Gastrocnemius medialis (tissue), 4 donors: Measurements from ENCODE around the gene SLC17A7. TPM values are rescaled to one million over a fixed set of nuclear protein-coding genes. Genes with fewer than 3 reads are reported as not detected.

Experiments
- ATAC-seq, 2 donors: fragments of 150-250 bp; one replicate each; pipeline ENCODE4 v1.9.1; 2016
- DNase-seq, 2 donors: peaks; one replicate each; pipeline ENCODE4 v3.0.0-alpha.2; 2019
- H3K27ac ChIP-seq, 4 donors: fragments of 200-600 bp; sonication (generic); 1 replicate in 1 of 4; 2 replicates in 3 of 4; pipeline ENCODE4 v1.5.1; 2016 to 2018; ENCODE audit warnings: mild to moderate bottlenecking in 2 of 4, moderate library complexity in 1 of 4
- H3K27me3 ChIP-seq, 3 donors: fragments of 200-600 bp; sonication (generic) in 2 of 3; 1 replicate in 1 of 3; 2 replicates in 2 of 3; pipeline versions ENCODE4 v1.5.1 to v1.6.0; 2016 to 2019; ENCODE audit warnings: mild to moderate bottlenecking in 1 of 3, moderate library complexity in 1 of 3
- H3K36me3 ChIP-seq, 2 donors: fragments of 200-600 bp; sonication (generic) in 1 of 2; one replicate each; pipeline ENCODE4 v1.5.1; 2017 to 2018
- H3K4me1 ChIP-seq, 2 donors: fragments of 200-600 bp; sonication (generic) in 1 of 2; one replicate each; pipeline ENCODE4 v1.5.1; 2016 to 2017; ENCODE audit warnings: mild to moderate bottlenecking in 2 of 2
- H3K4me3 ChIP-seq, 4 donors: fragments of 200-600 bp; sonication (generic) in 3 of 4; 1 replicate in 1 of 4; 2 replicates in 3 of 4; pipeline ENCODE4 v1.5.1; 2016 to 2019; ENCODE audit warnings: mild to moderate bottlenecking in 2 of 4
- H3K9me3 ChIP-seq, 3 donors: fragments of 200-600 bp; sonication (generic) in 2 of 3; 1 replicate in 1 of 3; 2 replicates in 2 of 3; pipeline ENCODE4 v1.5.1; 2016 to 2019
- POLR2A ChIP-seq, 2 donors: fragments of 450-650 bp; IDR thresholded peaks; one replicate each; pipeline ENCODE4 v1.6.1; 2017; ENCODE audit warnings: antibody characterized with exemption in 2 of 2, mild to moderate bottlenecking in 2 of 2, moderate library complexity in 2 of 2
- in situ Hi-C, 4 donors: fragments of 200-750 bp; cut with MboI; loops; one replicate each; pipeline versions ENCODE4 v1.15.0 to v1.8.0; 2017; ENCODE audit warnings: low sequenced_read_pairs in 4 of 4
- intact Hi-C: fragments of 100-400 bp; cut with DNase I; formaldehyde crosslinking; loops from one replicate; pipeline ENCODE4 v1.15.1; 2023; ENCODE audit warnings: low total_unique reads
- total RNA-seq, 4 donors: library from RNA; depleted of rRNA; stranded (reverse); fragments of >200 nt; gene quantifications; one replicate each; pipeline versions ENCODE4 v1.1.0 to v1.2.3, GENCODE V29; 2016
- TF ChIP-seq, protein P1 (sequence below), 5 experiments: fragments of 450-650 bp in 3 of 5; fragments of 200-600 bp in 2 of 5; sonication (generic) in 2 of 5; IDR thresholded peaks in 4 of 5; conservative IDR thresholded peaks in 1 of 5; 1 replicate in 4 of 5; 2 replicates in 1 of 5; pipeline ENCODE4 v1.5.1; 2016 to 2019; ENCODE audit warnings: antibody characterized with exemption in 5 of 5, mild to moderate bottlenecking in 3 of 5, moderate library complexity in 3 of 5

The SLC17A7 gene
- total RNA-seq, 4 donors from 2014 or later: 0.24 to 1.6 (median 0.33) TPM

DNA sequence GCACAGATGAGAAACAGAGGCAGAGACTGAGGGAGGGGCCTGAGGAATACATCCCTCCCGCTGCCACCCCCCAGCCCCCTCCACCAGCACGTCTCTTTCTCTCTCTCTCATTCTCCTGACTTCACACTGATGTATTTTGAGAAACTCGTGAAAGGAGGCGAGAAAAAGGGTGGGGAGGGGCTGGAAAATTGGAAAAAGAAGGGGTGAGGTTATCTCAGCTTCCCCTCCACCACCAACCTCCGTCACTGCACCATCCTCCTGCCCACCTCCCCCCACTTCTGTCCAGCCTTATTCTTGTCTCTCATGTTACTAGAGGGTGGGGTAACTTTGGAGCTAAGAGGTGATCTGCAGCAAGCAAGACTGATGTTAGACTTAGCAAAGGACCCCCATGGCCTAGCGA lies 1.5 kb downstream of the SLC17A7 start:
- no peak for TF ChIP-seq POLR2A (IDR thresholded peaks at IDR 0.05)
- TF ChIP-seq, protein P1, sequence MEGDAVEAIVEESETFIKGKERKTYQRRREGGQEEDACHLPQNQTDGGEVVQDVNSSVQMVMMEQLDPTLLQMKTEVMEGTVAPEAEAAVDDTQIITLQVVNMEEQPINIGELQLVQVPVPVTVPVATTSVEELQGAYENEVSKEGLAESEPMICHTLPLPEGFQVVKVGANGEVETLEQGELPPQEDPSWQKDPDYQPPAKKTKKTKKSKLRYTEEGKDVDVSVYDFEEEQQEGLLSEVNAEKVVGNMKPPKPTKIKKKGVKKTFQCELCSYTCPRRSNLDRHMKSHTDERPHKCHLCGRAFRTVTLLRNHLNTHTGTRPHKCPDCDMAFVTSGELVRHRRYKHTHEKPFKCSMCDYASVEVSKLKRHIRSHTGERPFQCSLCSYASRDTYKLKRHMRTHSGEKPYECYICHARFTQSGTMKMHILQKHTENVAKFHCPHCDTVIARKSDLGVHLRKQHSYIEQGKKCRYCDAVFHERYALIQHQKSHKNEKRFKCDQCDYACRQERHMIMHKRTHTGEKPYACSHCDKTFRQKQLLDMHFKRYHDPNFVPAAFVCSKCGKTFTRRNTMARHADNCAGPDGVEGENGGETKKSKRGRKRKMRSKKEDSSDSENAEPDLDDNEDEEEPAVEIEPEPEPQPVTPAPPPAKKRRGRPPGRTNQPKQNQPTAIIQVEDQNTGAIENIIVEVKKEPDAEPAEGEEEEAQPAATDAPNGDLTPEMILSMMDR (IDR thresholded peaks at IDR 0.05 in 4 of 5, conservative IDR thresholded peaks at IDR 0.05 in 1 of 5): no peak

DNA sequence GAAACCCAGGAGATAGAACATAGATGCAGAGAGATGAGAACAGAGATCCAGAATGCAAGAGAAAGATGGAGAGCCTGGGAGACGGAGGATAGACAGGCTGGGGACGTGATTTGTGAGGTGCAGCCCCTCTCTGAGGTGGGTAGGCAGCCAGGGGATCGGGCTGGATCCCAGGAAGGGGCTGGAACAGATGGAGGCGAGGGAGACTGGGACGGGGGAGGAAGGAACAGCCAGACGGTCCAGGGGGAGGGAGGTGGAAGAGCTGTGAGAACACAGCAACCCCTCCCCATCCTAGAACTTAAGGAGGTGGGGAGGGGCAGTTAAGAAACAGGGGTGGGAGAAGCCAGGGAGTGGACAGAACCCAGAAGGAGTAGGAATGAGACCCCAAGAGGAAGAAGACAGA lies 3.1 kb downstream of the SLC17A7 start:
- intact Hi-C loops: no loop called here
- no peak for ATAC-seq

More for the DNA sequence above, 1.5 kb downstream of the SLC17A7 start:
- no peaks in the 10 kb centered on the region for H3K4me1 ChIP-seq
- H3K9me3 ChIP-seq: no peaks in the 10 kb centered on the region
- no peak overlapping the region for H3K27ac ChIP-seq
- DNase-seq (no peak), ATAC-seq (no peak)
- intact Hi-C loops: no loop called here
- H3K4me3 ChIP-seq: peak overlapping the region in 1 of 4 donors; percentile 37
- in situ Hi-C loops: loop anchor here (5.0 to 10.0 kb wide), 4 partner anchors 45 to 215 kb away; partner anchors contain the start of gene KASH5 (in 1 of the 4)
- H3K36me3 ChIP-seq: no peaks in the 10 kb centered on the region
- H3K27me3 ChIP-seq: peaks cover 62 to 72% (median 72%) of the 10 kb centered on the region in 3 donors

DNA sequence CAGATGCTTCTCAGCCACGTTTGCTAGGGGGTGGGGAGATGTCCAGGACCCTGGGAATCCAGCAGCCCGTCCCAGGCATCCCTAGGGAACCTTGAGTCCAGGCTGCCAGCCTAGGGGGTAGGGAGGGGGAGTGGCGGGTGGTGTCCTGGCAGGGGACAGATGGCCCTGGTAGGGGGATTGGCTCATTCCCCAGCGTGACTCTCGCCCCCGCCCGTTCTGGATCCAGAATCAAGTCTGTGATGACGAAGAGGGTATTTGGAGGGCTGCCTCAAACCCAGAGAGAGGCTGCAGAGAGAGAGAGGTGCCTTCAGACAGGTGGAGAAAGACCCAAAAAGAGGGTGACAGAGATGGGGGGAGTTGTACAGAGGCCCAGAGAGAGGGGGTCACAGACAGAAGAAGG lies 4.1 kb downstream of the SLC17A7 start:
- DNase-seq: no peak
- Histone ChIP-seq H3K36me3 (no peaks in the 10 kb centered on the region), H3K4me3 (no peak overlapping the region), H3K4me1 (no peaks in the 10 kb centered on the region), H3K9me3 (no peaks in the 10 kb centered on the region), H3K27ac (no peak overlapping the region), H3K27me3 (peaks cover 82 to 96% (median 91%) of the 10 kb centered on the region in 3 donors)
- ATAC-seq: no peak
- TF ChIP-seq POLR2A (IDR thresholded peaks at IDR 0.05): no peak
- TF ChIP-seq, protein P1 (IDR thresholded peaks at IDR 0.05 in 4 of 5, conservative IDR thresholded peaks at IDR 0.05 in 1 of 5): no peak
- intact Hi-C loops (no loop called here), in situ Hi-C loops (no loop called here)

More for the DNA sequence above, 3.1 kb downstream of the SLC17A7 start:
- TF ChIP-seq POLR2A (IDR thresholded peaks at IDR 0.05): no peak
- TF ChIP-seq, protein P1 (IDR thresholded peaks at IDR 0.05 in 4 of 5, conservative IDR thresholded peaks at IDR 0.05 in 1 of 5): no peak
- no peaks in the 10 kb centered on the region for H3K9me3 ChIP-seq
- in situ Hi-C loops: no loop called here
- H3K36me3 ChIP-seq: no peaks in the 10 kb centered on the region
- no peak overlapping the region for H3K4me3 ChIP-seq
- H3K27me3 ChIP-seq: peaks cover 75 to 88% (median 88%) of the 10 kb centered on the region in 3 donors
- H3K27ac ChIP-seq: no peak overlapping the region
- no peaks in the 10 kb centered on the region for H3K4me1 ChIP-seq
- DNase-seq: no peak

DNA sequence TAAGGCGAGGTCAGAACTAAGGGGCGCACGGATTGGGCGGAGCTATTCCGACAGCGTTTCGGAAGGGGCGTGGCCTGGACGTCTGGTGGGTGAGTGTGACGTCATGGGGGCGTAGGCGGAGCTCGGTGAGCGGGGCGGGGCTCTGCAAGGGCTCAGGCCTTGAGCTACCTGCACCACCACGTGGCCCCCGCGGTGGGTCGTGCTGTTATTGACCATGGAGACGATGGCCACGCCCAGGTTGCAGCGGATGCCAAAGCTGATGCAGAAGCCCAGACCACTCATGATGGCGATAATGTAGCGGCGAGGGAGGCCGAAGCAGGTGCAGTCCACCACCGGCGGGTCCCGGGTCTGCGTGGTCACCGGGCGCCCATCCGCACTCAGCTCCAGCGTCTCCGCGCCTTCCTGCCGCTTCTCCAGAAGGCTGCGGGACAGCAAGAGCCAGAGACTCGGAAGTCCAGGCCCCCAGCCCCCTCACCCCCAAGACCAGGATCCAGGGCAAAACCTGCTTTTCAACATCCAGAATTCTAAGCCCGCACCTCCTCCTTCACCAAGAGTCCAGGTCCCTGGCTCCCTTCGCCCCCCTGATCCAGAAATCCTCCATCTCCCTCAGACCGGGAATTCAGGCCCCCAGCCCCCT lies 4.8 kb downstream of the SLC17A7 start:
- no peaks in the 10 kb centered on the region for H3K4me1 ChIP-seq
- H3K36me3 ChIP-seq: no peaks in the 10 kb centered on the region
- ATAC-seq: no peak
- H3K27ac ChIP-seq: no peak overlapping the region
- no peaks in the 10 kb centered on the region for H3K9me3 ChIP-seq
- H3K4me3 ChIP-seq: no peak overlapping the region
- TF ChIP-seq, protein P1 (IDR thresholded peaks at IDR 0.05 in 4 of 5, conservative IDR thresholded peaks at IDR 0.05 in 1 of 5): no peak
- TF ChIP-seq POLR2A (IDR thresholded peaks at IDR 0.05): no peak
- DNase-seq: no peak
- in situ Hi-C loops (no loop called here), intact Hi-C loops (no loop called here)
- H3K27me3 ChIP-seq: peaks cover 82 to 96% (median 91%) of the 10 kb centered on the region in 3 donors
